AG04450 (cell line): ENCODE data around the gene KCNMB4. TPM values are rescaled to one million over a fixed set of nuclear protein-coding genes. Genes with fewer than 3 reads are reported as not detected.

ENCODE experiments used
- CTCF ChIA-PET: fragments of 300-600, 350-600 bp; formaldehyde crosslinking; extraction: SDS; loops from one replicate; lab custom pipeline; 2022; ENCODE audit warnings: antibody characterized with exemption, inconsistent platforms; lab: Charles Lee
- POLR2A ChIA-PET: fragments of 350-600 bp; formaldehyde crosslinking; extraction: SDS; loops from one replicate; lab custom pipeline; 2021; ENCODE audit warnings: antibody characterized with exemption, inconsistent platforms; lab: Yijun Ruan, JAX
- DNase-seq: peaks from one replicate; pipeline ENCODE4 v3.0.0-alpha.2; 2011; ENCODE audit warnings: low read depth, low spot score
- H3K27ac ChIP-seq: one replicate; pipeline ENCODE4 v1.5.1; 2012; ENCODE audit warnings: low read depth, low read length, control low read depth
- H3K27me3 ChIP-seq: one replicate; pipeline ENCODE4 v1.6.0; 2012; ENCODE audit warnings: low read length; ENCODE audit not compliant: control insufficient read depth, insufficient read depth
- H3K4me3 ChIP-seq: 2 replicates; pipeline ENCODE4 v1.5.1; 2011; ENCODE audit warnings: mild to moderate bottlenecking, low read depth, low read length, control low read depth
- H3K9me3 ChIP-seq: 2 replicates; pipeline ENCODE4 v1.5.1; 2012; ENCODE audit warnings: low read length; ENCODE audit not compliant: control insufficient read depth, insufficient read depth
- CTCF ChIP-seq: IDR thresholded peaks from 2 replicates; pipeline ENCODE4 v1.5.1; 2011; ENCODE audit warnings: low read depth, low read length, control low read depth, inconsistent platforms
- polyA plus RNA-seq: library from polyadenylated mRNA; depleted of rRNA; stranded (reverse); fragments of >200 nt; gene quantifications from 2 replicates; pipeline ENCODE4 v1.2.3, GENCODE V29; 2011

The KCNMB4 gene
- polyA plus RNA-seq, 1 experiment, result 0.14 TPM

GRCh38 chr12:70449753-70450341 is 83.8 kb downstream of the KCNMB4 start:
- CTCF ChIA-PET, result no interaction called here
- H3K9me3 ChIP-seq, result 0 out of 2 replicates have a peak, but pooled peaks cover 3% of the 10 kb centered on the region
- no peak overlapping the region for H3K4me3 ChIP-seq
- no peaks in the 10 kb centered on the region for H3K27me3 ChIP-seq
- no peak for TF ChIP-seq CTCF
- POLR2A ChIA-PET, result no interaction called here
- DNase-seq, result no peak
- no peak overlapping the region for H3K27ac ChIP-seq

GRCh38 chr12:70451528-70451927 is 85.4 kb downstream of the KCNMB4 start:
- ChIA-PET POLR2A (no interaction called here), CTCF (no interaction called here)
- H3K4me3 ChIP-seq, result no peak overlapping the region
- TF ChIP-seq CTCF, result no peak
- DNase-seq, result no peak
- H3K27ac ChIP-seq, result no peak overlapping the region
- no peaks in the 10 kb centered on the region for H3K27me3 ChIP-seq
- 0 out of 2 replicates have a peak, but pooled peaks cover 3% of the 10 kb centered on the region for H3K9me3 ChIP-seq

GRCh38 chr12:70456953-70457352 is 90.9 kb downstream of the KCNMB4 start:
- Histone ChIP-seq H3K27me3 (no peaks in the 10 kb centered on the region), H3K9me3 (no peaks in the 10 kb centered on the region), H3K4me3 (no peak overlapping the region), H3K27ac (no peak overlapping the region)
- CTCF ChIA-PET, result no interaction called here
- POLR2A ChIA-PET, result no interaction called here
- no peak for TF ChIP-seq CTCF
- DNase-seq, result no peak

- POLR2A ChIA-PET, result no interaction called here
- Histone ChIP-seq H3K9me3 (peaks cover 5% of the 10 kb centered on the region), H3K27ac (no peak overlapping the region), H3K27me3 (no peaks in the 10 kb centered on the region), H3K4me3 (no peak overlapping the region)
- TF ChIP-seq CTCF, result no peak
- CTCF ChIA-PET, result interaction anchor here (0.6 kb wide), 1 partner anchor 117 kb away, joined by 3 read pairs; no protein-coding TSS in a partner anchor
- DNase-seq, result no peak
Observed at GRCh38 chr12:70459786-70460185, 93.7 kb downstream of the KCNMB4 start.

GRCh38 chr12:70463997-70464396 is 97.9 kb downstream of the KCNMB4 start:
- DNase-seq, result no peak
- ChIA-PET CTCF (no interaction called here), POLR2A (no interaction called here)
- Histone ChIP-seq H3K9me3 (peaks cover 5% of the 10 kb centered on the region), H3K27me3 (no peaks in the 10 kb centered on the region), H3K27ac (no peak overlapping the region), H3K4me3 (no peak overlapping the region)
- TF ChIP-seq CTCF, result no peak
